Sigmoid colon (tissue), 7 donors: ENCODE results near the gene KCNK13. TPM values are rescaled to one million over a fixed set of nuclear protein-coding genes. Genes with fewer than 3 reads are reported as not detected.

Experiments used
- DNase-seq: peaks from one replicate; pipeline ENCODE4 v3.0.0-alpha.2; 2019
- H3K27ac ChIP-seq, 4 donors: fragments of 200-600 bp; sonication (generic); one replicate each; pipeline ENCODE4 v1.5.1; 2016 to 2019; ENCODE audit warnings: mild to moderate bottlenecking in 1 of 4
- H3K27me3 ChIP-seq, 3 donors: fragments of 200-600 bp; sonication (generic); one replicate each; pipeline ENCODE4 v1.5.1; 2019; ENCODE audit warnings: mild to moderate bottlenecking in 1 of 3
- H3K36me3 ChIP-seq, 4 donors: fragments of 200-600 bp; sonication (generic); one replicate each; pipeline ENCODE4 v1.5.1; 2016 to 2019
- H3K4me1 ChIP-seq, 4 donors: fragments of 200-600 bp; sonication (generic); one replicate each; pipeline ENCODE4 v1.5.1; 2017 to 2019
- H3K4me3 ChIP-seq, 4 donors: fragments of 200-600 bp; sonication (generic); one replicate each; pipeline ENCODE4 v1.5.1; 2017 to 2019; ENCODE audit warnings: mild to moderate bottlenecking in 2 of 4, moderate library complexity in 1 of 4
- H3K9me3 ChIP-seq, 4 donors: fragments of 200-600 bp in 3 of 4; sonication (generic) in 3 of 4; one replicate each; pipeline versions ENCODE4 v1.5.1 to v1.6.1; 2013 to 2019
- EP300 ChIP-seq, 4 donors: sonication (generic); formaldehyde crosslinking; IDR thresholded peaks; one replicate each; pipeline ENCODE4 v1.6.1; 2017; ENCODE audit warnings: antibody characterized with exemption in 4 of 4
- POLR2A ChIP-seq, 2 donors: fragments of 450-650 bp; IDR thresholded peaks; one replicate each; pipeline ENCODE4 v1.6.1; 2016; ENCODE audit warnings: antibody characterized with exemption in 2 of 2, mild to moderate bottlenecking in 2 of 2, moderate library complexity in 2 of 2
- POLR2AphosphoS5 ChIP-seq, 4 donors: sonication (generic); formaldehyde crosslinking; IDR thresholded peaks; one replicate each; pipeline ENCODE4 v1.6.1; 2017; ENCODE audit warnings: antibody characterized with exemption in 4 of 4
- WGBS, 2 donors: extraction: QIAGEN DNeasy Blood & Tissue Kit; methylation state at CpG; one replicate each; pipeline ENCODE4 v1.1.7; 2013; 5-methylcytosine and 5-hydroxymethylcytosine counted together
- intact Hi-C: fragments of 100-400 bp; cut with DNase I; formaldehyde crosslinking; loops from one replicate; pipeline ENCODE4 v1.15.1; 2023
- polyA plus RNA-seq, 3 donors: library from polyadenylated mRNA; stranded (reverse); fragments of 200-250 nt; gene quantifications; one replicate each; pipeline ENCODE4 v1.2.3, GENCODE V29; 2013
- total RNA-seq, 4 donors: library from RNA; depleted of rRNA; stranded (reverse); fragments of >200 nt; gene quantifications; one replicate each; pipeline ENCODE4 v1.1.0, GENCODE V29; 2016
- TF ChIP-seq, protein P1 (sequence below), 4 experiments: fragments of 450-650 bp in 3 of 4; fragments of 200-600 bp in 1 of 4; IDR thresholded peaks; one replicate each; pipeline ENCODE4 v1.5.1; 2016 to 2019; ENCODE audit warnings: antibody characterized with exemption in 4 of 4, mild to moderate bottlenecking in 3 of 4, moderate library complexity in 2 of 4
- donor health status: healthy with polysubstance abuse.
- donor health status: Bipolar disorder and iron deficiency.
- donor health status: healthy.

Gene KCNK13
- total and polyA plus RNA-seq, 7 donors = 0.51 to 1.4 (median 0.95) TPM; not detected in 2

DNA sequence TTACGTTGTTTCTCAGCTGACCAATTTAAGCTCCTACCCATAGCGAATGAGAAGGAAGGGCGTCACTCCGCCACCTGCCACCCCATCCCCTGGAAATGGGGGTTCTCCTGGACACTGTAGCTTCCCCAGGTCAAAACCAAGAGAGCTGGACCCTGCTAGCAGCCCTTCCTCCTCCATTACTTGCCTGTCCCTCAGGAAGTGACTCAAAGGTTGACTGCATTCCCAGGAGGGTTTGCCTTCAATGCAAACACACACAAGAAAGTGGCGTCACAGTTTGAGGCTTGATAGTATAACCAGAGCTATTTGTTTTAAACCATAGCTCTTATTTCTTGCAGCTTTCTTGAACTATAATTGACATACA, 79.1 kb downstream of the KCNK13 start:
- Histone ChIP-seq H3K4me1 (no peaks in the 10 kb centered on the region), H3K27me3 (peaks cover 0 to 5% (median 0%) of the 10 kb centered on the region in 3 donors), H3K9me3 (no peaks in the 10 kb centered on the region), H3K36me3 (no peaks in the 10 kb centered on the region), H3K27ac (no peak overlapping the region), H3K4me3 (no peak overlapping the region)
- no peak for TF ChIP-seq EP300 (IDR thresholded peaks at IDR 0.05)
- TF ChIP-seq POLR2AphosphoS5 (IDR thresholded peaks at IDR 0.05) = no peak
- TF ChIP-seq POLR2A (IDR thresholded peaks at IDR 0.05) = no peak
- TF ChIP-seq, protein P1, sequence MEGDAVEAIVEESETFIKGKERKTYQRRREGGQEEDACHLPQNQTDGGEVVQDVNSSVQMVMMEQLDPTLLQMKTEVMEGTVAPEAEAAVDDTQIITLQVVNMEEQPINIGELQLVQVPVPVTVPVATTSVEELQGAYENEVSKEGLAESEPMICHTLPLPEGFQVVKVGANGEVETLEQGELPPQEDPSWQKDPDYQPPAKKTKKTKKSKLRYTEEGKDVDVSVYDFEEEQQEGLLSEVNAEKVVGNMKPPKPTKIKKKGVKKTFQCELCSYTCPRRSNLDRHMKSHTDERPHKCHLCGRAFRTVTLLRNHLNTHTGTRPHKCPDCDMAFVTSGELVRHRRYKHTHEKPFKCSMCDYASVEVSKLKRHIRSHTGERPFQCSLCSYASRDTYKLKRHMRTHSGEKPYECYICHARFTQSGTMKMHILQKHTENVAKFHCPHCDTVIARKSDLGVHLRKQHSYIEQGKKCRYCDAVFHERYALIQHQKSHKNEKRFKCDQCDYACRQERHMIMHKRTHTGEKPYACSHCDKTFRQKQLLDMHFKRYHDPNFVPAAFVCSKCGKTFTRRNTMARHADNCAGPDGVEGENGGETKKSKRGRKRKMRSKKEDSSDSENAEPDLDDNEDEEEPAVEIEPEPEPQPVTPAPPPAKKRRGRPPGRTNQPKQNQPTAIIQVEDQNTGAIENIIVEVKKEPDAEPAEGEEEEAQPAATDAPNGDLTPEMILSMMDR (IDR thresholded peaks at IDR 0.05) = no peak
- intact Hi-C loops = no loop called here
- WGBS, 2 donors = 73 to 79% methylated on average over 5 of the region's 5 CpGs
- no peak for DNase-seq

DNA sequence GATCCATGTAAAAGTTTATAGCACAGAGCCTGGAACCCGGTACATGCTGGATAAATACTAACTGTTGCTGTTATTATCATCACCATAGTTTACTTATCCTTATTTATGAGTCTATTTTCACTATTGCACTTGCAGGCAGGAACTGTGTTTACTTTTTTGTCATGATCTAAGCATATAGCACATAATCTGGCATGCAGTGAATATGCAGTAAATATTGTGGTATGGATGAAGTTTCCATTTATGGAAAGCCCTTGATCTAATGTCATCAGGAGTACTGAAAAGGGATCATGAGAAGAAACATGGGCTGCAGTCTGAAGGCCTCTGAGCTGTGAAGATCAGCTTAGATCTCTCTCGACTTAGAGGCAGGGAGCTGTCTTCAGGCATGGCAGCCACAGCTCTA, 91.6 kb downstream of the KCNK13 start:
- no peaks in the 10 kb centered on the region for H3K9me3 ChIP-seq
- no peak overlapping the region for H3K27ac ChIP-seq
- intact Hi-C loops = no loop called here
- TF ChIP-seq EP300 (IDR thresholded peaks at IDR 0.05) (no peak), POLR2A (IDR thresholded peaks at IDR 0.05) (no peak)
- no peak for DNase-seq
- no peaks in the 10 kb centered on the region for H3K36me3 ChIP-seq
- no peak overlapping the region for H3K4me3 ChIP-seq
- H3K4me1 ChIP-seq = no peaks in the 10 kb centered on the region
- WGBS, 2 donors = 40 to 65% methylated on average over 2 of the region's 2 CpGs
- no peaks in the 10 kb centered on the region for H3K27me3 ChIP-seq

DNA sequence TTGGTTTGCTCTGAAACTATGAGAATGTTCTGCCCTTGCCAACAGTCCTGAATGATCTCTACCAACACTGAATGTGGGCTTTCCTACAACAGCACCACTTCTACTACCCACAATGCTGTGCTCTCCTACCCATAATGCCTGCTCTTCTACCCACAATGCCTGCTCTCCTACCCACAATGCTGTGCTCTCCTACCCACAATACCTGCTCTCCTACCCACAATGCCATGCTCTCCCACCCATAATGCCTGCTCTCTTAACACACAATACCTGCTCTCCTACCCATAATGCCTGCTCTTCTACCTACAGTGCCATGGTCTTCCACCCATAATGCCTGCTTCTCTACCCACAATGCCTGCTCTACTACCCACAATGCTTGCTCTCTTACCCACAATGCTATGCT, 92.3 kb downstream of the KCNK13 start:
- DNase-seq = no peak
- Histone ChIP-seq H3K4me3 (no peak overlapping the region), H3K9me3 (no peaks in the 10 kb centered on the region), H3K27me3 (no peaks in the 10 kb centered on the region), H3K36me3 (no peaks in the 10 kb centered on the region), H3K4me1 (peaks cover 0 to 6% (median 3%) of the 10 kb centered on the region in 4 donors), H3K27ac (no peak overlapping the region)
- intact Hi-C loops = no loop called here
- TF ChIP-seq EP300 (IDR thresholded peaks at IDR 0.05) (no peak), POLR2A (IDR thresholded peaks at IDR 0.05) (no peak), POLR2AphosphoS5 (IDR thresholded peaks at IDR 0.05) (no peak)
- TF ChIP-seq, protein P1 (IDR thresholded peaks at IDR 0.05) = no peak

DNA sequence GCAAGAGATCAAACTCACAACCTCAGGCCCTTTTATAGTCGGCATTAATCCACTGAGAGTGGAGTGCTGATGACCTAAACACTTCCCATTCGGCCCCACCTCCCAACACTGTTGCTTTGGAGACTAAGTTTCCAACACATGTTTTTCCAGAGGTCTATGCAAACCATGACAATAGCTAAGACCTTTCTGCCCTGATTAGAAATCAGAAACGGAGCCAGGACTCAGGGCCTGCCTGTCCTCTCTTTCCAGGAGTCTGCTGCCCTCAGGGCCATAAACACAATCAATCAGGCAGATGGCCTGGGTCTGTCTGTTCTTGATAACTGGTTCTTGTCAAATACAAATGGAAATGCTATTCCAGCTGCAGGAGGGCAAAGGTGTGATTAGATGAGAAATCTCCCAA, 97.4 kb downstream of the KCNK13 start:
- Histone ChIP-seq H3K27me3 (no peaks in the 10 kb centered on the region), H3K4me1 (peaks cover 0 to 9% (median 3%) of the 10 kb centered on the region in 4 donors), H3K27ac (no peak overlapping the region), H3K36me3 (no peaks in the 10 kb centered on the region), H3K9me3 (no peaks in the 10 kb centered on the region), H3K4me3 (no peak overlapping the region)
- TF ChIP-seq, protein P1 (IDR thresholded peaks at IDR 0.05) = no peak
- no peak for TF ChIP-seq POLR2AphosphoS5 (IDR thresholded peaks at IDR 0.05)
- TF ChIP-seq EP300 (IDR thresholded peaks at IDR 0.05) = no peak
- TF ChIP-seq POLR2A (IDR thresholded peaks at IDR 0.05) = no peak
- intact Hi-C loops = no loop called here
- DNase-seq = no peak
- 65 to 69% methylated on average over 3 of the region's 3 CpGs for WGBS, 2 donors

DNA sequence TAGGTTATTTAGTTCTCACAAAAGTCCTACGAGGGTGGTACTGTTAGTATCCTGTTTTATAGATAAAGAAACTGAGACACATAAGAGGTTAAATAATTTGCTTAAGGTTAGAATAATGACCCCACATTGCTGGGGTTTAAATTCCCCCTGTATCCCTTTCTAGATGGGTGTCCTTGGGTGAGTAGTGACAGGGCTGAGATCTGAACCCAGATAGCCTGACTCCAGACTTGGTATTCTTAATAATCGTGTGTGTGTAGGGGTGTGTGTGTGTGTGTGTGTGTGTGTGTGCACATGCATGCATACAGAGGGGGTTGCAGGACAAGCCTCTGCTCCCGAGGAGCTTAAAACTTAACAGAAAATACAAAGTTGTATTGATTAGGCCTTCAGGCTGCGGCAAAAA, 97.9 kb downstream of the KCNK13 start:
- WGBS, 2 donors = 55 to 57% methylated on average over 4 of the region's 4 CpGs
- Histone ChIP-seq H3K4me1 (peaks cover 0 to 9% (median 3%) of the 10 kb centered on the region in 4 donors), H3K36me3 (no peaks in the 10 kb centered on the region), H3K4me3 (no peak overlapping the region), H3K27me3 (no peaks in the 10 kb centered on the region), H3K27ac (no peak overlapping the region), H3K9me3 (no peaks in the 10 kb centered on the region)
- no peak for DNase-seq
- TF ChIP-seq EP300 (IDR thresholded peaks at IDR 0.05) = no peak
- intact Hi-C loops = no loop called here

DNA sequence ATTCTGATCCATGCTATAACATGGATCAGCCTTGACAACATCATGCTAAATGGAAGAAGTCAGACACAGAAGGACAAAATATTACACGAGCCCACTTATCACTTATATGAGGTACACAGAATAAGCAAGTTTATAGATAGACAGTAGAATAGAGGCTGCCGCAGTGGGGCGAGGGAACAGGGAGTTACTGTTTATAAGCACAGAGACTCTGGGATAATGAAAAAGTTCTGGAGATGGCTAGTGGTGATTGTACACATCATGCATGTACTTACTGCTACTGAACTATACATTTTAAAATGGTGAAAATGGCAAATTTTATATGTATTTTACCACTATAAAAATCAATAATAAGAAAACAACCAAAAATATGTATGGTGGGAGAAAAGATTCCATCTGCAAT, 99.3 kb downstream of the KCNK13 start:
- H3K4me1 ChIP-seq = peaks cover 0 to 9% (median 3%) of the 10 kb centered on the region in 4 donors
- no peak overlapping the region for H3K27ac ChIP-seq
- WGBS, 2 donors = 85 to 87% methylated on average over 3 of the region's 3 CpGs
- DNase-seq = no peak
- no peak for TF ChIP-seq EP300 (IDR thresholded peaks at IDR 0.05)
- no peak for TF ChIP-seq POLR2AphosphoS5 (IDR thresholded peaks at IDR 0.05)
- TF ChIP-seq, protein P1 (IDR thresholded peaks at IDR 0.05) = no peak
- TF ChIP-seq POLR2A (IDR thresholded peaks at IDR 0.05) = no peak
- no peaks in the 10 kb centered on the region for H3K36me3 ChIP-seq
- no peak overlapping the region for H3K4me3 ChIP-seq
- intact Hi-C loops = no loop called here
- no peaks in the 10 kb centered on the region for H3K9me3 ChIP-seq
- no peaks in the 10 kb centered on the region for H3K27me3 ChIP-seq
